Neutrophil (primary cell): Measurements from ENCODE around the gene UBAP2L.
"Not testable (repeated sequence)": the region's sequence is repeated elsewhere in the genome, so short reads cannot be mapped to it uniquely, and the experiment has no call there.

Experiments used
- H3K27ac ChIP-seq: fragments of 200-600 bp; sonication (generic); 2 replicates; pipeline ENCODE4 v1.5.1; 2016; ENCODE audit warnings: mild to moderate bottlenecking, moderate library complexity
- H3K27me3 ChIP-seq: fragments of 200-600 bp; sonication (generic); 2 replicates; pipeline ENCODE4 v1.6.0; 2016; ENCODE audit warnings: mild to moderate bottlenecking
- H3K36me3 ChIP-seq: fragments of 200-600 bp; sonication (generic); 2 replicates; pipeline ENCODE4 v1.5.1; 2017
- H3K4me1 ChIP-seq, 2 experiments: fragments of 200-600 bp in 1 of 2; sonication (generic) in 1 of 2; 1 replicate in 1 of 2; 2 replicates in 1 of 2; pipeline versions ENCODE4 v1.5.1 to v1.6.1; 2013 to 2016; ENCODE audit warnings: low read depth in 1 of 2, low read length in 1 of 2, mild to moderate bottlenecking in 1 of 2, moderate library complexity in 1 of 2; ENCODE audit not compliant: control insufficient read depth in 1 of 2, insufficient read depth in 1 of 2
- H3K4me3 ChIP-seq, 2 experiments: fragments of 200-600 bp in 1 of 2; sonication (generic) in 1 of 2; 1 replicate in 1 of 2; 2 replicates in 1 of 2; pipeline ENCODE4 v1.5.1; 2013 to 2016; ENCODE audit warnings: low read depth in 1 of 2, low read length in 1 of 2, mild to moderate bottlenecking in 1 of 2, moderate library complexity in 1 of 2
- H3K9me3 ChIP-seq: fragments of 200-600 bp; sonication (generic); 2 replicates; pipeline ENCODE4 v1.5.1; 2016
- CTCF ChIP-seq: fragments of 200-600 bp; sonication (generic); IDR thresholded peaks from 2 replicates; pipeline ENCODE4 v1.5.1; 2016; ENCODE audit warnings: antibody characterized with exemption

UBAP2L gene

GRCh38 chr1:154306151-154306550 lies 85.4 kb downstream of the UBAP2L start:
- no peak overlapping the region for H3K4me3 ChIP-seq
- no peaks in the 10 kb centered on the region for H3K4me1 ChIP-seq
- no peaks in the 10 kb centered on the region for H3K36me3 ChIP-seq
- no peaks in the 10 kb centered on the region for H3K9me3 ChIP-seq
- no peak overlapping the region for H3K27ac ChIP-seq
- TF ChIP-seq CTCF, result no peak
- peaks cover 4% of the 10 kb centered on the region for H3K27me3 ChIP-seq

GRCh38 chr1:154307670-154308270 lies 87.0 kb downstream of the UBAP2L start:
- H3K9me3 ChIP-seq, H3K4me3 ChIP-seq, H3K4me1 ChIP-seq, H3K36me3 ChIP-seq, H3K27me3 ChIP-seq, H3K27ac ChIP-seq: not testable (repeated sequence)

GRCh38 chr1:154309136-154309535 lies 88.4 kb downstream of the UBAP2L start:
- H3K9me3 ChIP-seq, H3K4me1 ChIP-seq: not testable (repeated sequence)

GRCh38 chr1:154312229-154313065 lies 91.7 kb downstream of the UBAP2L start:
- not testable (repeated sequence) for H3K36me3 ChIP-seq, H3K27ac ChIP-seq, H3K4me1 ChIP-seq, H3K4me3 ChIP-seq, H3K9me3 ChIP-seq
- H3K27me3 ChIP-seq, result peaks cover 10% of the 10 kb centered on the region

More at GRCh38 chr1:154309136-154309535, 88.4 kb downstream of the UBAP2L start:
- not testable (repeated sequence) for H3K27me3 ChIP-seq, H3K4me3 ChIP-seq, H3K36me3 ChIP-seq, H3K27ac ChIP-seq

GRCh38 chr1:154313066-154313356 lies 92.3 kb downstream of the UBAP2L start:
- peaks cover 4% of the 10 kb centered on the region for H3K9me3 ChIP-seq
- peaks cover 14% of the 10 kb centered on the region for H3K27me3 ChIP-seq
- no peak overlapping the region for H3K27ac ChIP-seq
- no peak for TF ChIP-seq CTCF
- no peaks in the 10 kb centered on the region for H3K36me3 ChIP-seq
- no peaks in the 10 kb centered on the region for H3K4me1 ChIP-seq
- no peak overlapping the region for H3K4me3 ChIP-seq

GRCh38 chr1:154314226-154314625 lies 93.5 kb downstream of the UBAP2L start:
- not testable (repeated sequence) for H3K4me1 ChIP-seq, H3K36me3 ChIP-seq, H3K4me3 ChIP-seq, H3K27ac ChIP-seq, H3K9me3 ChIP-seq
- peaks cover 18% of the 10 kb centered on the region for H3K27me3 ChIP-seq

- Histone ChIP-seq H3K27ac (no peak overlapping the region), H3K4me3 (no peak overlapping the region), H3K9me3 (peaks cover 4% of the 10 kb centered on the region), H3K27me3 (peaks cover 37% of the 10 kb centered on the region), H3K36me3 (no peaks in the 10 kb centered on the region), H3K4me1 (no peaks in the 10 kb centered on the region)
- no peak for TF ChIP-seq CTCF
Observed at GRCh38 chr1:154316704-154317103, 95.9 kb downstream of the UBAP2L start.
